OCI-LY3 (cell line): ENCODE data around the gene AP5M1.

ENCODE experiments used
- CTCF ChIP-seq: fragments of 200-600, 300-600 bp; sonication (generic); IDR thresholded peaks from 2 replicates; pipeline ENCODE4 v1.5.1; 2014; ENCODE audit warnings: antibody characterized with exemption, low read length, low read depth
- EZH2phosphoT487 ChIP-seq: fragments of 200-600 bp; shearing (Covaris generic); IDR thresholded peaks from 2 replicates; pipeline ENCODE4 v1.6.1; 2018; ENCODE audit warnings: antibody characterized with exemption, mixed run types, low read depth

GRCh38 chr14:57221931-57222330 lies 46.8 kb upstream of the AP5M1 start:
- TF ChIP-seq CTCF (no peak), EZH2phosphoT487 (no peak)
